Neural cell (in vitro differentiated cells): ENCODE measurements around the gene HEYL.

ENCODE experiments used
- CTCF ChIP-seq: fragments of 450-650 bp; IDR thresholded peaks from 2 replicates; pipeline ENCODE4 v1.5.1; 2014; ENCODE audit warnings: antibody characterized with exemption, mild to moderate bottlenecking, moderate library complexity; ENCODE audit not compliant: poor library complexity, severe bottlenecking
- EZH2 ChIP-seq: fragments of 200-600, 300-800 bp; shearing (Covaris generic), sonication (generic); IDR thresholded peaks from 2 replicates; pipeline ENCODE4 v1.6.1; 2014; ENCODE audit warnings: antibody characterized with exemption, low read length, borderline replicate concordance, mild to moderate bottlenecking; ENCODE audit not compliant: insufficient read depth, poor library complexity, severe bottlenecking
- MXI1 ChIP-seq: fragments of 450-650 bp; conservative IDR thresholded peaks from 2 replicates; pipeline ENCODE4 v1.6.1; 2014; ENCODE audit warnings: antibody characterized with exemption, mild to moderate bottlenecking; ENCODE audit not compliant: poor library complexity, severe bottlenecking
- POLR2AphosphoS5 ChIP-seq: IDR thresholded peaks from 2 replicates; pipeline ENCODE4 v1.6.1; 2012
- REST ChIP-seq: IDR thresholded peaks from 2 replicates; pipeline ENCODE4 v1.6.1; 2012; ENCODE audit warnings: borderline replicate concordance
- TAF1 ChIP-seq: IDR thresholded peaks from 2 replicates; pipeline ENCODE4 v1.6.1; 2012; ENCODE audit warnings: low read depth

DNA sequence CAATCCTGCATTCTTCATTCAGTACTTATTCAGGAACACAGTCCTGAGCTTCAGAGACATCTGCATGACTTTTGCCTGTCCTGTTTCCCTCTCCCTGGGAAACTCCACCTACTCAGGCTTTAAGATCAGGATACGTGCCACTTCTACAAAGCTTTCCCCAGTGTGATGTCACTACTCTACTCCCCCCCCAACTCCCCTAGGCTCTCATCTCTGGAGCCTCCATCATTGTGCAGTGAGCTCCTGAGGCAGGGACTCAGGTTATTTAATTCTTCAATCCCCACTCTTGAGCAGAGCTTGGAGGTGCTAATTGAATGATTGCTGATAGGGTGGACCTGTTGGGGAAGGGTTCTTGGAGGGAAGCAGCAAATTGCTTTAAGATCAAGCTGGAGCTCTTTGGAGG lies 31.2 kb upstream of the HEYL start:
- TF ChIP-seq CTCF = no peak
- TF ChIP-seq EZH2 = no peak
- TF ChIP-seq POLR2AphosphoS5 = no peak
- no peak for TF ChIP-seq TAF1
- TF ChIP-seq MXI1 = no peak
- no peak for TF ChIP-seq REST
